ENCODE data around the gene KLHL40.
A peak's percentile ranks its signal among the peaks of the same experiment; 100 is the strongest.

Gene KLHL40

DNA sequence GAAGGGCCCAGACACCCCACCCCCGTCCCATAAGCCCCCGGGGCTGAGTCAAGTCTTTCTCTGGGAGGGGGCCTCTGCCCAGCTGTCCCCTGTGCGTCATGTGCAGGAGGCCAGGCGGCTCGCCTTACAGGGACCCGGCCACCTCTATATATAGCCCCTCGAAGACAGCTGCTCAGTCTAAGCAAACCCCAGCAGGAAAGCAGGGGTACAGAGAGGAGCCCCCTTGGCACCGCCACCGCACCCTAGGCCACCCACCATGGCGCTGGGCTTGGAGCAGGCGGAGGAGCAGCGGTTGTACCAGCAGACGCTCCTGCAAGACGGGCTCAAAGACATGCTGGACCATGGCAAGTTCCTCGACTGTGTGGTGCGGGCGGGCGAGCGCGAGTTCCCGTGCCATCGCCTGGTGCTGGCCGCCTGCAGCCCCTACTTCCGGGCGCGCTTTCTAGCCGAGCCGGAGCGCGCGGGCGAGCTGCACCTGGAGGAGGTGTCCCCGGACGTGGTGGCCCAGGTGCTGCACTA is at the start of gene KLHL40:
Gene KLHL40, plus strand, starts transcription at position 175 of the 519 bp plus-strand sequence. Its CDS starts 82 bp downstream, at position 257.
- H3K4me1 ChIP-seq (ENCODE audit: insufficient read depth, low read length) = peaks cover 4% of the 10 kb centered on the region; the same call in 1 of the 2 replicates
- no peak within 1 kb of the TSS for H3K9ac ChIP-seq (ENCODE audit: low read depth, low read length)
- H3K9me3 ChIP-seq (ENCODE audit: control insufficient read depth, insufficient read depth, low read length) = no peaks in the 10 kb centered on the region
- H3K36me3 ChIP-seq (ENCODE audit: insufficient read depth, low read length) = no peaks in the 10 kb centered on the region

- H3K9me3 ChIP-seq (ENCODE audit: control insufficient read depth, insufficient read depth, low read length) = no peaks in the 10 kb centered on the region
- H3K9ac ChIP-seq (ENCODE audit: low read depth, low read length) = no peak overlapping the region
- H3K36me3 ChIP-seq (ENCODE audit: insufficient read depth, low read length) = peaks cover 59% of the 10 kb centered on the region
- peaks cover 10% of the 10 kb centered on the region for H3K4me1 ChIP-seq (ENCODE audit: insufficient read depth, low read length)
Observed at GRCh38 chr3:42637001-42637400, 48.3 kb upstream of the KLHL40 start.

GRCh38 chr3:42638339-42638842 is 46.9 kb upstream of the KLHL40 start:
- H3K4me1 ChIP-seq (ENCODE audit: insufficient read depth, low read length) = no peaks in the 10 kb centered on the region
- H3K9me3 ChIP-seq (ENCODE audit: control insufficient read depth, insufficient read depth, low read length) = no peaks in the 10 kb centered on the region
- peaks cover 65% of the 10 kb centered on the region for H3K36me3 ChIP-seq (ENCODE audit: insufficient read depth, low read length)
- H3K9ac ChIP-seq (ENCODE audit: low read depth, low read length) = no peak overlapping the region

DNA sequence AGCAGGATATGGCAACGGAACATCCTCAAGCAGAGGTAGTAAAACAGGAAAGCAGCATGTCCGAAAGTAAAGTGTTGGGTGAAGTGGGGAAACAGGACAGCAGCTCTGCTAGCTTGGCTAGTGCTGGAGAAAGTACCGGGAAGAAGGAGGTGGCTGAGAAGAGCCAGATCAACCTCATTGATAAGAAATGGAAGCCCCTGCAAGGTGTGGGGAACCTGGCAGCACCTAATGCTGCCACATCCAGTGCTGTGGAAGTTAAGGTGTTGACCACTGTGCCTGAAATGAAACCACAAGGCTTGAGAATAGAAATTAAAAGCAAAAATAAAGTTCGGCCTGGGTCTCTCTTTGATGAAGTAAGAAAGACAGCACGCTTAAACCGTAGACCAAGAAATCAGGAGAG is 46.1 kb upstream of the KLHL40 start:
- no peak overlapping the region for H3K9ac ChIP-seq (ENCODE audit: low read depth, low read length)
- peaks cover 60% of the 10 kb centered on the region for H3K36me3 ChIP-seq (ENCODE audit: insufficient read depth, low read length)
- no peaks in the 10 kb centered on the region for H3K4me1 ChIP-seq (ENCODE audit: insufficient read depth, low read length)
- H3K9me3 ChIP-seq (ENCODE audit: control insufficient read depth, insufficient read depth, low read length) = no peaks in the 10 kb centered on the region

- Histone ChIP-seq H3K9ac (ENCODE audit: low read depth, low read length) (no peak overlapping the region), H3K9me3 (ENCODE audit: control insufficient read depth, insufficient read depth, low read length) (no peaks in the 10 kb centered on the region), H3K36me3 (ENCODE audit: insufficient read depth, low read length) (peaks cover 60% of the 10 kb centered on the region), H3K4me1 (ENCODE audit: insufficient read depth, low read length) (no peaks in the 10 kb centered on the region)
Observed at GRCh38 chr3:42640129-42640528, 45.2 kb upstream of the KLHL40 start.

DNA sequence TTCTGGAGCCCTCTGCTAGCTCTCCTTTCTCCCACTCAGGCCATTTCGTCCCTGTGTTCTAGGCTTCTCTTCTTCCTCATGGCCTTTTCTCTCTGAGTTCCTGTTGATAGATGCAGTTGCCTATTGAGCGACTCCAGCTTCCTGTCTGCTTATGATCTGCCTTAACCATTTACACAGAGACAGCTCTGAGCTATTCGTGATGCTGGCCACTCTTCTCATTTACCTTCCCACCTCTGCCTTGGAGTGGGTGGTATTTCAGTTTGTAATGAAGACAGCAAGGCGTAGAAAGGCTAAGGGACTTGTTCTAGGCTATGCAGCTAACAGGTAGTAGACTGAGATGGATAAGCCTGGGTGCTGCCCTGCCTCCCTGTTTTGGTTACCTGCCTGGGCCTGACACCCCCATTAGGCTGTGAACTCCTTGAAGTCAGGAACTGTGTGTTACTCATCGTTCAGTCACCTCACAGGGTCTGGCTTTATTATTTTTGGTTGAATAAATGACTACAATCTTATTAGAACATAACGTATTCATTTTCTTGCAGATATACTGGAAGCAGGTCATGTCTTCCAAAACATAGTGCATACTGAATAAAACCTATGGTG is 44.5 kb upstream of the KLHL40 start:
- Histone ChIP-seq H3K36me3 (ENCODE audit: insufficient read depth, low read length) (peaks cover 59% of the 10 kb centered on the region), H3K4me1 (ENCODE audit: insufficient read depth, low read length) (no peaks in the 10 kb centered on the region), H3K9ac (ENCODE audit: low read depth, low read length) (no peak overlapping the region), H3K9me3 (ENCODE audit: control insufficient read depth, insufficient read depth, low read length) (no peaks in the 10 kb centered on the region)

GRCh38 chr3:42647821-42648459 is 37.4 kb upstream of the KLHL40 start:
- H3K9ac ChIP-seq (ENCODE audit: low read depth, low read length) = no peak overlapping the region
- H3K4me1 ChIP-seq (ENCODE audit: insufficient read depth, low read length) = peaks cover 40% of the 10 kb centered on the region
- H3K36me3 ChIP-seq (ENCODE audit: insufficient read depth, low read length) = peaks cover 15% of the 10 kb centered on the region
- H3K9me3 ChIP-seq (ENCODE audit: control insufficient read depth, insufficient read depth, low read length) = no peaks in the 10 kb centered on the region

GRCh38 chr3:42649006-42649405 is 36.3 kb upstream of the KLHL40 start:
- Histone ChIP-seq H3K9ac (ENCODE audit: low read depth, low read length) (no peak overlapping the region), H3K4me1 (ENCODE audit: insufficient read depth, low read length) (peaks cover 45% of the 10 kb centered on the region), H3K9me3 (ENCODE audit: control insufficient read depth, insufficient read depth, low read length) (no peaks in the 10 kb centered on the region), H3K36me3 (ENCODE audit: insufficient read depth, low read length) (peaks cover 10% of the 10 kb centered on the region; the same call in 1 of the 2 replicates)

GRCh38 chr3:42649783-42650182 is 35.6 kb upstream of the KLHL40 start:
- Histone ChIP-seq H3K4me1 (ENCODE audit: insufficient read depth, low read length) (peaks cover 45% of the 10 kb centered on the region), H3K9me3 (ENCODE audit: control insufficient read depth, insufficient read depth, low read length) (no peaks in the 10 kb centered on the region), H3K9ac (ENCODE audit: low read depth, low read length) (no peak overlapping the region), H3K36me3 (ENCODE audit: insufficient read depth, low read length) (peaks cover 10% of the 10 kb centered on the region; the same call in 1 of the 2 replicates)

DNA sequence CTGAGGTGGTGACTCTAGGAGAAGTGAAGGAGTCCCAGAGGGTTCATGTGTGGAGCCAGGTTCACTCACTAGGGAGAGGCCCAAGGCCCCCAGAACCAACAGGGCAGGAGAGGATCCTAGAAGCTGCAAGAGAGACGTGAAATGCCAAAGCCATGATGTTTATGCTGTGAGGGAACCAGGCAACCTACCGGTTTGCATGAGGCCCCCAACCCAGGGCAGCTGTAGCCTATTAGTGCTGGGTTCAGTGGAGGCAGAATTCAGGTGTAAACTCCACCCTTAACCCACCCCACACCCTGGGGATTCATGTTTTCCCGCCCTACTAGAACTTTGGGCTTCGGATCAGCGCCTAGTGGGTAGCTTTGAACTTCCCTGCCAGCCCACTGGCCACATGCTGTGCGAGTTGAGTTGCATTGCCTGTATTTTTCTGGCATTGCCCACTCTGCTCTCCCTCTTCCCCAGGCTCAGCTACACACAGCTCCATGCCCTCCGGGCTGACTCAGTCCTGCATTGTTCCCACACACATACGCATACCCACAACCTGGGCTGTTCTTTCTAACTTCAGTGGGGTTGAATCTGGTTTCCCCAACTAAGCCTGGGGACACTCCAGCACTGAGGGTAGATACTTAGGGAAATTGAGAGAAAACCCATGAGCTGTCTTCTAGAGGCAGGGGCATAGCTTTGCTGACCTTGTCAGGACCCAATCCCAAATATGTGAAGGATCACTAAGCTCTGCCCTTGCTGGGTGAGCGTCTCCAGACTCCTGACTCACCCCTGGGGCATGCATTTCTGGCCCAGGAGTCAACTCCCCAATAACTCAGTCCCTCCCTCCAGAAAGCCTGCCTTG is 33.9 kb upstream of the KLHL40 start:
- H3K9ac ChIP-seq (ENCODE audit: low read depth, low read length) = no peak overlapping the region
- H3K4me1 ChIP-seq (ENCODE audit: insufficient read depth, low read length) = peaks cover 50% of the 10 kb centered on the region
- H3K36me3 ChIP-seq (ENCODE audit: insufficient read depth, low read length) = peaks cover 7% of the 10 kb centered on the region; the same call in 1 of the 2 replicates
- H3K9me3 ChIP-seq (ENCODE audit: control insufficient read depth, insufficient read depth, low read length) = no peaks in the 10 kb centered on the region

GRCh38 chr3:42652251-42652610 is 33.1 kb upstream of the KLHL40 start:
- H3K36me3 ChIP-seq (ENCODE audit: insufficient read depth, low read length) = no peaks in the 10 kb centered on the region
- H3K9me3 ChIP-seq (ENCODE audit: control insufficient read depth, insufficient read depth, low read length) = no peaks in the 10 kb centered on the region
- peaks cover 43% of the 10 kb centered on the region for H3K4me1 ChIP-seq (ENCODE audit: insufficient read depth, low read length)
- H3K9ac ChIP-seq (ENCODE audit: low read depth, low read length) = no peak overlapping the region

DNA sequence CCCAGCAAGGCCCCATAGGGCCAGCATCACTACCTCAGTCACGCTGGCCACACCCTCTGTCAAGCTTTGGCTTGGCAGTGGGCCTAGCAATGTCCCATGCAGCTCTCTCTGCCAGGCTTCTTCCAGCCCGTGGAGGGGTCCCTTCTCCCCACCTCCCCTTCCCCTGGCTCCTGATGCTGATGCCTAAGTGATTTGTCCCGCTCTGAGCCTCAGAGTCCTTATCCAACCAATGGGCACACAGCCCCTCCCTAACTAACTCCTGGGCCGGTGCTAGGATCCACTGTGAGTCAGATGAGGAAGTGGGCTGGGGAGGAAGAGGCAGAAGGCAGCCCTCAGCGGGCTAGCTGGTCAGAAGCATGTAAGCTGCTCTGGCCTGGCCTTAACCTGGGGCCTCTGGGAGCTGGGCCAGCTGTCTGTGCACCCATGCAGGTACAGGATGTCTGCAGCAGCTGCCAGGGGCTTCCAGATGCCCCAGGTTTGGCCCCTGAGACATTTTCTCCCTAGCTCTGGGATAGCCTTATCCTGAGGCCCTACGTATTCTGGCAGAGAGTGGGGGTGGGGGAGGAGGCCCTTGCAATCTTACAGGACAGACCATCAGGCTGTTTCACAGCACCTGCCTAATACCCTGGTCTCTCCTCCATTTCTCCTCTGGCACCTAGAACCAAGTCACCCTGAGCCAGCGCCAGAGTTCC is 32.6 kb upstream of the KLHL40 start:
- peaks cover 38% of the 10 kb centered on the region for H3K4me1 ChIP-seq (ENCODE audit: insufficient read depth, low read length)

GRCh38 chr3:42653303-42653559 is 32.1 kb upstream of the KLHL40 start:
- Histone ChIP-seq H3K9me3 (ENCODE audit: control insufficient read depth, insufficient read depth, low read length) (no peaks in the 10 kb centered on the region), H3K4me1 (ENCODE audit: insufficient read depth, low read length) (peaks cover 35% of the 10 kb centered on the region), H3K9ac (ENCODE audit: low read depth, low read length) (peak overlapping the region; percentile 58; the same call in 1 of the 2 replicates), H3K36me3 (ENCODE audit: insufficient read depth, low read length) (no peaks in the 10 kb centered on the region)

More for the DNA sequence above, 32.6 kb upstream of the KLHL40 start:
- Histone ChIP-seq H3K9ac (ENCODE audit: low read depth, low read length) (peak overlapping the region; percentile 22; the same call in 1 of the 2 replicates), H3K9me3 (ENCODE audit: control insufficient read depth, insufficient read depth, low read length) (no peaks in the 10 kb centered on the region), H3K36me3 (ENCODE audit: insufficient read depth, low read length) (no peaks in the 10 kb centered on the region)
